HepG2 (cell line): ENCODE results near the gene SCRT2. TPM values are rescaled to one million over a fixed set of nuclear protein-coding genes. Genes with fewer than 3 reads are reported as not detected.
A peak's percentile ranks its signal among the peaks of the same experiment; 100 is the strongest.

Experiments used
- ESRRA ChIP-seq: sonication (generic); formaldehyde crosslinking; IDR thresholded peaks from 2 replicates; pipeline ENCODE4 v1.5.1; 2020; ENCODE audit warnings: mild to moderate bottlenecking, low read depth, missing genetic modification reagents
- HOMEZ ChIP-seq: IDR thresholded peaks from 2 replicates; pipeline ENCODE4 v1.6.1; 2016; ENCODE audit warnings: low read depth
- RFXAP ChIP-seq: sonication (generic); formaldehyde crosslinking; IDR thresholded peaks from 2 replicates; pipeline ENCODE4 v1.4.0; 2020; ENCODE audit warnings: missing genetic modification reagents, borderline replicate concordance
- U2AF2 ChIP-seq: fragments of 200-400 bp; formaldehyde crosslinking; IDR thresholded peaks from 2 replicates; pipeline ENCODE4 v1.6.1; 2017; ENCODE audit warnings: low read depth, mild to moderate bottlenecking, low read length
- ZBTB33 ChIP-seq: sonication (generic); formaldehyde crosslinking; IDR thresholded peaks from 2 replicates; pipeline ENCODE4 v1.4.0; 2020; ENCODE audit warnings: missing genetic modification reagents
- ZFP62 ChIP-seq: sonication (generic); formaldehyde crosslinking; IDR thresholded peaks from 2 replicates; pipeline ENCODE4 v1.4.0; 2020; ENCODE audit warnings: missing genetic modification reagents
- ZIK1 ChIP-seq: sonication (generic); formaldehyde crosslinking; IDR thresholded peaks from 2 replicates; pipeline ENCODE4 v1.5.0; 2020; ENCODE audit warnings: mild to moderate bottlenecking, low read depth, missing genetic modification reagents, borderline replicate concordance
- ZNF253 ChIP-seq: sonication (generic); formaldehyde crosslinking; IDR thresholded peaks from 2 replicates; pipeline ENCODE4 v1.8.0; 2022; ENCODE audit warnings: mild to moderate bottlenecking, missing genetic modification reagents, borderline replicate concordance
- ZNF441 ChIP-seq: sonication (generic); formaldehyde crosslinking; IDR thresholded peaks from 2 replicates; pipeline ENCODE4 v1.7.0; 2021; ENCODE audit warnings: missing genetic modification reagents, borderline replicate concordance
- ZNF562 ChIP-seq: sonication (generic); formaldehyde crosslinking; IDR thresholded peaks from 2 replicates; pipeline ENCODE4 v1.8.0; 2022; ENCODE audit warnings: missing genetic modification reagents, borderline replicate concordance
- ZNF605 ChIP-seq: sonication (generic); formaldehyde crosslinking; IDR thresholded peaks from 2 replicates; pipeline ENCODE4 v1.8.0; 2022; ENCODE audit warnings: mild to moderate bottlenecking, missing genetic modification reagents
- ZNF619 ChIP-seq: sonication (generic); formaldehyde crosslinking; IDR thresholded peaks from 2 replicates; pipeline ENCODE4 v1.4.0; 2020; ENCODE audit warnings: mild to moderate bottlenecking, missing genetic modification reagents
- ZNF720 ChIP-seq: sonication (generic); formaldehyde crosslinking; IDR thresholded peaks from 2 replicates; pipeline ENCODE4 v1.4.0; 2020; ENCODE audit warnings: missing genetic modification reagents
- ZNF780A ChIP-seq: sonication (generic); formaldehyde crosslinking; IDR thresholded peaks from 2 replicates; pipeline ENCODE4 v1.8.0; 2022; ENCODE audit warnings: mild to moderate bottlenecking, missing genetic modification reagents, moderate library complexity
- polyA plus RNA-seq, 8 experiments: library from polyadenylated mRNA; depleted of rRNA in 3 of 8; stranded (reverse) in 7 of 8; unstranded in 1 of 8; fragments of >200 nt; fragmentation: Illumina TruSeq in 4 of 8; extraction: Trizol in 4 of 8; gene quantifications; 2 replicates each; pipeline versions ENCODE4 v1.2.1 to v1.2.3, GENCODE V29; 2011 to 2016; ENCODE audit warnings: low read depth in 4 of 8, missing spikeins in 1 of 8, mixed read lengths in 1 of 8; ENCODE audit not compliant: insufficient read depth in 1 of 8
- total RNA-seq, 5 experiments: library from RNA; depleted of rRNA; stranded (reverse); fragments of >200 nt; fragmentation: Illumina TruSeq; extraction: Trizol; gene quantifications; 2 replicates each; pipeline ENCODE4 v1.2.3, GENCODE V29; 2016; ENCODE audit warnings: low read depth in 1 of 5
- TF ChIP-seq, protein P1 (sequence below): sonication (generic); formaldehyde crosslinking; IDR thresholded peaks from 2 replicates; pipeline ENCODE4 v1.5.0; 2020; ENCODE audit warnings: mild to moderate bottlenecking, missing genetic modification reagents, borderline replicate concordance
- TF ChIP-seq, protein P2 (sequence below): sonication (generic); formaldehyde crosslinking; IDR thresholded peaks from 2 replicates; pipeline ENCODE4 v1.8.0; 2022; ENCODE audit warnings: mild to moderate bottlenecking, missing genetic modification reagents, moderate library complexity

The SCRT2 gene
- total and polyA plus RNA-seq, 2 of the 13 experiments (the other 11 are each of a cell fraction or from before 2014, with no cell fraction given): not detected

- TF ChIP-seq, protein P1, sequence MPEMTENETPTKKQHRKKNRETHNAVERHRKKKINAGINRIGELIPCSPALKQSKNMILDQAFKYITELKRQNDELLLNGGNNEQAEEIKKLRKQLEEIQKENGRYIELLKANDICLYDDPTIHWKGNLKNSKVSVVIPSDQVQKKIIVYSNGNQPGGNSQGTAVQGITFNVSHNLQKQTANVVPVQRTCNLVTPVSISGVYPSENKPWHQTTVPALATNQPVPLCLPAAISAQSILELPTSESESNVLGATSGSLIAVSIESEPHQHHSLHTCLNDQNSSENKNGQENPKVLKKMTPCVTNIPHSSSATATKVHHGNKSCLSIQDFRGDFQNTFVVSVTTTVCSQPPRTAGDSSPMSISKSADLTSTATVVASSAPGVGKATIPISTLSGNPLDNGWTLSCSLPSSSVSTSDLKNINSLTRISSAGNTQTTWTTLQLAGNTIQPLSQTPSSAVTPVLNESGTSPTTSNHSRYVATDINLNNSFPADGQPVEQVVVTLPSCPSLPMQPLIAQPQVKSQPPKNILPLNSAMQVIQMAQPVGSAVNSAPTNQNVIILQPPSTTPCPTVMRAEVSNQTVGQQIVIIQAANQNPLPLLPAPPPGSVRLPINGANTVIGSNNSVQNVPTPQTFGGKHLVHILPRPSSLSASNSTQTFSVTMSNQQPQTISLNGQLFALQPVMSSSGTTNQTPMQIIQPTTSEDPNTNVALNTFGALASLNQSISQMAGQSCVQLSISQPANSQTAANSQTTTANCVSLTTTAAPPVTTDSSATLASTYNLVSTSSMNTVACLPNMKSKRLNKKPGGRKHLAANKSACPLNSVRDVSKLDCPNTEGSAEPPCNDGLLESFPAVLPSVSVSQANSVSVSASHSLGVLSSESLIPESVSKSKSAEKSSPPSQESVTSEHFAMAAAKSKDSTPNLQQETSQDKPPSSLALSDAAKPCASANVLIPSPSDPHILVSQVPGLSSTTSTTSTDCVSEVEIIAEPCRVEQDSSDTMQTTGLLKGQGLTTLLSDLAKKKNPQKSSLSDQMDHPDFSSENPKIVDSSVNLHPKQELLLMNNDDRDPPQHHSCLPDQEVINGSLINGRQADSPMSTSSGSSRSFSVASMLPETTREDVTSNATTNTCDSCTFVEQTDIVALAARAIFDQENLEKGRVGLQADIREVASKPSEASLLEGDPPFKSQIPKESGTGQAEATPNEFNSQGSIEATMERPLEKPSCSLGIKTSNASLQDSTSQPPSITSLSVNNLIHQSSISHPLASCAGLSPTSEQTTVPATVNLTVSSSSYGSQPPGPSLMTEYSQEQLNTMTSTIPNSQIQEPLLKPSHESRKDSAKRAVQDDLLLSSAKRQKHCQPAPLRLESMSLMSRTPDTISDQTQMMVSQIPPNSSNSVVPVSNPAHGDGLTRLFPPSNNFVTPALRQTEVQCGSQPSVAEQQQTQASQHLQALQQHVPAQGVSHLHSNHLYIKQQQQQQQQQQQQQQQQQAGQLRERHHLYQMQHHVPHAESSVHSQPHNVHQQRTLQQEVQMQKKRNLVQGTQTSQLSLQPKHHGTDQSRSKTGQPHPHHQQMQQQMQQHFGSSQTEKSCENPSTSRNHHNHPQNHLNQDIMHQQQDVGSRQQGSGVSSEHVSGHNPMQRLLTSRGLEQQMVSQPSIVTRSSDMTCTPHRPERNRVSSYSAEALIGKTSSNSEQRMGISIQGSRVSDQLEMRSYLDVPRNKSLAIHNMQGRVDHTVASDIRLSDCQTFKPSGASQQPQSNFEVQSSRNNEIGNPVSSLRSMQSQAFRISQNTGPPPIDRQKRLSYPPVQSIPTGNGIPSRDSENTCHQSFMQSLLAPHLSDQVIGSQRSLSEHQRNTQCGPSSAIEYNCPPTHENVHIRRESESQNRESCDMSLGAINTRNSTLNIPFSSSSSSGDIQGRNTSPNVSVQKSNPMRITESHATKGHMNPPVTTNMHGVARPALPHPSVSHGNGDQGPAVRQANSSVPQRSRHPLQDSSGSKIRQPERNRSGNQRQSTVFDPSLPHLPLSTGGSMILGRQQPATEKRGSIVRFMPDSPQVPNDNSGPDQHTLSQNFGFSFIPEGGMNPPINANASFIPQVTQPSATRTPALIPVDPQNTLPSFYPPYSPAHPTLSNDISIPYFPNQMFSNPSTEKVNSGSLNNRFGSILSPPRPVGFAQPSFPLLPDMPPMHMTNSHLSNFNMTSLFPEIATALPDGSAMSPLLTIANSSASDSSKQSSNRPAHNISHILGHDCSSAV (CRISPR knock-in tag): no peak
- TF ChIP-seq ZNF605 (CRISPR knock-in tag) (peak; percentile 91), ZNF562 (CRISPR knock-in tag) (no peak), ZNF720 (CRISPR knock-in tag) (no peak), ZFP62 (CRISPR knock-in tag) (no peak), ZNF619 (peak; percentile 44; the same call in 1 of the 2 replicates), ZBTB33 (0 out of 2 replicates have a peak, but pooled peaks have one; percentile 19), ZNF441 (CRISPR knock-in tag) (no peak; the same call in 1 of the 2 replicates), U2AF2 (0 out of 2 replicates have a peak, but pooled peaks have one; percentile 63), ESRRA (peak; percentile 81), ZNF780A (CRISPR knock-in tag) (no peak), HOMEZ (CRISPR knock-in tag) (no peak), RFXAP (CRISPR knock-in tag) (no peak), ZNF253 (no peak), ZIK1 (CRISPR knock-in tag) (no peak)
- TF ChIP-seq, protein P2, sequence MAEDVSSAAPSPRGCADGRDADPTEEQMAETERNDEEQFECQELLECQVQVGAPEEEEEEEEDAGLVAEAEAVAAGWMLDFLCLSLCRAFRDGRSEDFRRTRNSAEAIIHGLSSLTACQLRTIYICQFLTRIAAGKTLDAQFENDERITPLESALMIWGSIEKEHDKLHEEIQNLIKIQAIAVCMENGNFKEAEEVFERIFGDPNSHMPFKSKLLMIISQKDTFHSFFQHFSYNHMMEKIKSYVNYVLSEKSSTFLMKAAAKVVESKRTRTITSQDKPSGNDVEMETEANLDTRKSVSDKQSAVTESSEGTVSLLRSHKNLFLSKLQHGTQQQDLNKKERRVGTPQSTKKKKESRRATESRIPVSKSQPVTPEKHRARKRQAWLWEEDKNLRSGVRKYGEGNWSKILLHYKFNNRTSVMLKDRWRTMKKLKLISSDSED (CRISPR knock-in tag): no peak
Measured at GRCh38 chr20:653590-654416, 21.8 kb downstream of the SCRT2 start (continued).
